OCI-LY7 (cell line): ENCODE results near the gene FGF21.

Source experiments
- EZH2phosphoT487 ChIP-seq: fragments of 200-600 bp; sonication (generic); IDR thresholded peaks from 2 replicates; pipeline ENCODE4 v1.6.1; 2018; ENCODE audit warnings: low read depth, borderline replicate concordance, mild to moderate bottlenecking, mixed run types, antibody characterized with exemption, low read length, moderate library complexity, mixed read lengths
- TF ChIP-seq, protein P1 (sequence below): fragments of 200-600 bp; sonication (generic); conservative IDR thresholded peaks from 2 replicates; pipeline ENCODE4 v1.5.1; 2014; ENCODE audit warnings: mild to moderate bottlenecking, antibody characterized with exemption, low read length, moderate library complexity, mixed read lengths

DNA sequence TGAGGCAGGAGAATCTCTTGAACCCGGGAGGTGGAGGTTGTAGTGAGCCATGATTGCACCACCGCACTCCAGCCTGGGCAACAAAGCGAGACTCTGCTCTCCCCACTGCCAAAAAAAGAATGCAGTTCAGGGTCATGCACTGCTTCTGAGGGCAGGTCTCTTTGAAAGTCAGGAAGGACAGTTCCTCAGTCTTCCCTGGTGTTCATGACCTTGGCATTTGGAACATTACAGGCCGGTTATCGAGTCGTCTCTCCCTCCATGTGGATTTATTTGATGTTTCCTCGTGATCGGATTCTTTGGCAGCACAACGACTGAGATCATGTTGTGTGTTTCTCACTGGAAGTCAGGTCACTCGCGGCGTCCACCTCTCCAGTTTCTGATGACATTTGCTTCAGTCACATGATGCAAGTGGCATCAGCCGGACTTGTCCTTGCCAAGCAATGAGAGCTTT lies 17.2 kb downstream of the FGF21 start:
- TF ChIP-seq, protein P1, sequence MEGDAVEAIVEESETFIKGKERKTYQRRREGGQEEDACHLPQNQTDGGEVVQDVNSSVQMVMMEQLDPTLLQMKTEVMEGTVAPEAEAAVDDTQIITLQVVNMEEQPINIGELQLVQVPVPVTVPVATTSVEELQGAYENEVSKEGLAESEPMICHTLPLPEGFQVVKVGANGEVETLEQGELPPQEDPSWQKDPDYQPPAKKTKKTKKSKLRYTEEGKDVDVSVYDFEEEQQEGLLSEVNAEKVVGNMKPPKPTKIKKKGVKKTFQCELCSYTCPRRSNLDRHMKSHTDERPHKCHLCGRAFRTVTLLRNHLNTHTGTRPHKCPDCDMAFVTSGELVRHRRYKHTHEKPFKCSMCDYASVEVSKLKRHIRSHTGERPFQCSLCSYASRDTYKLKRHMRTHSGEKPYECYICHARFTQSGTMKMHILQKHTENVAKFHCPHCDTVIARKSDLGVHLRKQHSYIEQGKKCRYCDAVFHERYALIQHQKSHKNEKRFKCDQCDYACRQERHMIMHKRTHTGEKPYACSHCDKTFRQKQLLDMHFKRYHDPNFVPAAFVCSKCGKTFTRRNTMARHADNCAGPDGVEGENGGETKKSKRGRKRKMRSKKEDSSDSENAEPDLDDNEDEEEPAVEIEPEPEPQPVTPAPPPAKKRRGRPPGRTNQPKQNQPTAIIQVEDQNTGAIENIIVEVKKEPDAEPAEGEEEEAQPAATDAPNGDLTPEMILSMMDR: no peak
- no peak for TF ChIP-seq EZH2phosphoT487
